Measurements from ENCODE around the gene ANKRD12.
A peak's percentile ranks its signal among the peaks of the same experiment; 100 is the strongest.

The ANKRD12 gene

DNA sequence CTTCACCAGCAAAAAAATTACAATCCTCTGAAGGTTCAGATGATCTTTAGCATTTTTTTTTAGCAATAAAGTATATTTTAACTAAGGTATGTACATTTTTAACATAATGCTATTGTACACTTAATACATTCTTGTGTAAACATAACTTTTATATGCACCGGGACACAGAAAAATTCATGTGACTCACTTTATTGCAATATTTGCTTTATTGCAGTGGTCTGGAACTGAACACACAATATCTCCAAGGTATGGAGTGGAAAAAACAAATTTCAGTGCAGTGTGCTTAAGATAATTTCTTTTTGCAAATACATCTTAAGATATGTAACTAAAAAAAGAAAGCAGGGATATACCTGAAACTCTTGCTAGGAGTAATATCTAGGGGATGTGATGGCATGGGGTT is 192.9 kb downstream of the ANKRD12 start:
- no peak for DNase-seq (ENCODE audit: low read depth in 2 of 2)
- TF ChIP-seq, protein P1, sequence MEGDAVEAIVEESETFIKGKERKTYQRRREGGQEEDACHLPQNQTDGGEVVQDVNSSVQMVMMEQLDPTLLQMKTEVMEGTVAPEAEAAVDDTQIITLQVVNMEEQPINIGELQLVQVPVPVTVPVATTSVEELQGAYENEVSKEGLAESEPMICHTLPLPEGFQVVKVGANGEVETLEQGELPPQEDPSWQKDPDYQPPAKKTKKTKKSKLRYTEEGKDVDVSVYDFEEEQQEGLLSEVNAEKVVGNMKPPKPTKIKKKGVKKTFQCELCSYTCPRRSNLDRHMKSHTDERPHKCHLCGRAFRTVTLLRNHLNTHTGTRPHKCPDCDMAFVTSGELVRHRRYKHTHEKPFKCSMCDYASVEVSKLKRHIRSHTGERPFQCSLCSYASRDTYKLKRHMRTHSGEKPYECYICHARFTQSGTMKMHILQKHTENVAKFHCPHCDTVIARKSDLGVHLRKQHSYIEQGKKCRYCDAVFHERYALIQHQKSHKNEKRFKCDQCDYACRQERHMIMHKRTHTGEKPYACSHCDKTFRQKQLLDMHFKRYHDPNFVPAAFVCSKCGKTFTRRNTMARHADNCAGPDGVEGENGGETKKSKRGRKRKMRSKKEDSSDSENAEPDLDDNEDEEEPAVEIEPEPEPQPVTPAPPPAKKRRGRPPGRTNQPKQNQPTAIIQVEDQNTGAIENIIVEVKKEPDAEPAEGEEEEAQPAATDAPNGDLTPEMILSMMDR (IDR thresholded peaks at IDR 0.05; ENCODE audit: low read depth, low read length): no peak
- H3K4me3 ChIP-seq (replicated peaks in 1 of 2; ENCODE audit: low read depth in 2 of 2, low read length in 2 of 2): no peak overlapping the region

DNA sequence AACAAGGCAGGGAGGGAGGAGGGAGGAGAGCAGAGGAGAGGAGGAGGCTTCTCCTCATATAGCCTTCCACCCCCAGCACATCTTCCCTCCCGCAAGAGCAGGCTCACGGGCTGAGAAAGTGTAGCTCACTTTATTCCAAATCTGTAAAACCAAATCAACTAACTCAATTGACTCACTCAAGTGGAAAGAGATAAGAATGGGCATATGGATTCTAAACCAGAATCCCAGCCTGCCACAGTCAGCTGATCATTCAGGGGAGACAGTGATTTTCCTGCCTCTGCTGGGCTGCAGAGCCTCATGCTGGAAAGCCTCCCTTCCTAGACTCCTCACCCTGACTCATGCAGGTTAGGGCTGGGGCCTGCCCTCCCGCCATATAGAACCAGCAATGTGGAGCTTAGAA is 193.8 kb downstream of the ANKRD12 start:
- TF ChIP-seq, protein P1 (IDR thresholded peaks at IDR 0.05; ENCODE audit: low read depth, low read length): no peak
- no peak for DNase-seq (ENCODE audit: low read depth in 2 of 2)
- no peak overlapping the region for H3K4me3 ChIP-seq (replicated peaks in 1 of 2; ENCODE audit: low read depth in 2 of 2, low read length in 2 of 2)

DNA sequence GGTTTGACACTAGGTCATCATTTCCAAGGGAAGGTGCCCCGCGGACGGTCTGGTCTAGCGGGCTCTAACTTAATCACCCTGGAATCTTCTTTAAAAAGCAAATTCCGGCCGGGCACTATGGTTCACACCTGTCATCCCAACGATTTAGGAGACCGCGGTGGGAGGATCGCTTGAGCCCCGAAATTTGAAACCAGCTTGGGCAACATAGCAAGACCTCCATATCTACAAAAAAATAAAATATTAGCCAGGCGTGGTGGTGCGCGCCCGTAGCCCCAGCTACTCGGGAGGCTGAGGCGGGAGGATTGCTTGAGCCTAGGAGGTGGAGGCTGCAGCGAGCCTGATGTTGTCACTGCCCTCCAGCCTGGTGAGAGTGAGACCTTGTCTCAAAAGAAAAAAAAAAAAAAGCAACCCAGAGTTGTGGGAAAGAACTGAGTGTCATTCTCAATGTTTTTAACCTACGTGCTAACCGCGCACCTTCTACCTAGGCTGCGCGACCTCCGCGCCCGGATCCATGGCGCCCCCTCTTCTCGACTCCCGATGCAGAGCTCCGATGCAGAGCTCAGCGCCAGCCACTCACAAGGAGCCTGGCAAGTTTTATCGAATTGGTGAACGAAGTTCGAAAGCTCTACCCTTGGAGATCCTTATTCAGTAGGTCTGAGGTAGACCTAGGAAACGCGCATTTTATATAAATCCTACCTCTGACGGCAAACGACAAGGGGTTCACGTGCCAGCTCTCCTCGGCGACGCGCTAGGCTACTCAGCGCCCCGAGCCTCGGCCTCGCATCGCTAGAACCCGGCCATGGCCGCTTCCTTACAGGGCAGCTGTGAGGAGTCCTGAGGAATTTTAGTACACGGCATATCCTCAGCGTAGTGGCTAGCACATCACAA is 197.1 kb downstream of the ANKRD12 start:
- H3K4me3 ChIP-seq (replicated peaks in 1 of 2; ENCODE audit: low read depth in 2 of 2, low read length in 2 of 2): peak overlapping the region; percentile 56 to 63
- TF ChIP-seq, protein P1 (IDR thresholded peaks at IDR 0.05; ENCODE audit: low read depth, low read length): no peak
- DNase-seq (ENCODE audit: low read depth in 2 of 2): no peak

DNA sequence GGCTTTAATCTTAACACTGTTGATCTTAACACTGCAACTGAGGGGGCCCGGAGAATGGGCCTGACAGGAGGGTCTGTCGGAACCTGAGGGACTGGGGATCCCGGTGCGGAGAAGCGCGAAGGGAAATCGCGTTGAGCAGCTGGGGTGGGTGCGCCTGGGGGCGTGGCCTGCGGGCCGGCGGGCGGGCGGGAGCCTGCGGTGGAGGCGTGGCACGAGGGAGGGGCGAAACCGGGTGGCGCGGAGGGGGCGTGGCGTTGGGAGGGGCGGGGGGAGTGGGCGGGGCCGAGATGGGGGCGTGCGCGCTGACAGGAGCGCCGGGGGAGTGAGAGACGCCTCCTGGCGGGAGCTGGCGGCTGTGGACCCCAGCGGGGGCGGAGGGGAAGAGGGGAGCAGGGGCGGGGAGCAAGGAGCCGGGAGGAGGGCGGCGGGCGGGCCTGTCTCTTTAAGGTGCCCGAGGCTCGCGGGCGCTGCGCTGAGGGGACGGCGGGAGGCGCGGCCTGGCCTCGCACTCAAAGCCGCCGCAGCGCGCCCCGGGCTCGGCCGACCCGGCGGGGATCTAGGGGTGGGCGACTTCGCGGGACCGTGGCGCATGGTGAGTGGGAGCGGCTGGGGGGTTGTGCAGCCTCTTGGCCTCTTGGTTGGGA is 197.9 kb downstream of the ANKRD12 start, which contains the start of gene TWSG1:
TSS of gene TWSG1 (plus strand) at position 445 of the 644 bp plus-strand sequence. CDS start 2,457 bp downstream, outside the sequence.
- TF ChIP-seq, protein P1 (IDR thresholded peaks at IDR 0.05; ENCODE audit: low read depth, low read length): peak; percentile 31
- peak; percentile 96 to 98 for DNase-seq (ENCODE audit: low read depth in 2 of 2)
- peak within 1 kb of the TSS; percentile 56 to 73 for H3K4me3 ChIP-seq (replicated peaks in 1 of 2; ENCODE audit: low read depth in 2 of 2, low read length in 2 of 2)

DNA sequence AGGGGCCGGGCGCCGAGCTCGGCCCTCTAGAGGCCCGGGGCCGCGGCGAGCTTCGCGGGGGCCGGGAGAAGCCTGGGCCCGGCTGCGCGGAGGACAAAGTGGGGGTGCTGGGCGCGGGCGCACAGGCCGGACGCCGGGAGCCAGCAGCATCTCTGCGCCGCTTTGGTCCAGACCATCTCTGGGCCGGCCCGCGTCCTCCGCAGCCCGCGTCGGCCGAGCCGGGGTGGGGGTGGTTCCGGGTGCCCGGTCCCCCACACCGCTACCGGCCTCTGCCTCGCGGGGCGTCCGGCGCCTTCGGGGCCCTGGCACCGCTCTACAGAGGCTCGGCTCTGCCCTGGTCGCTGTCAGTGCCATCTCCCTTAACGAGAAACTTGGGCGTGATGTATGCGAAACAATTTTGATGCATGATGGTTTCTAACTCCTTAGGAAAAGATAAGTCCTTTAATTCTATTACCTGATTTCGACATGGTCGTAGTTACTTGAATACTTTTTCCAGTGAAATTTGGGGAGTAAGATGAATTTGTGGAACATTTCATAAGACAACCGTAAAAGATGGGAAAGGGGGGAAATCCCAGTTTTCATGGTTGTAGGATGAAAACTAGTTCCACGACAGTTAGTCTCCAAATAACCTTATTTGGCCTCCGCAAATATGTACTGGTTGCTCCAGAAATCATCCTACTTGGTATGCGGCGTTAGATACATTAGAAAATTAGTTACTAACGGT is 198.6 kb downstream of the ANKRD12 start:
- H3K4me3 ChIP-seq (replicated peaks in 1 of 2; ENCODE audit: low read depth in 2 of 2, low read length in 2 of 2): peak overlapping the region; percentile 47 to 73
- peak; percentile 42 to 45 for DNase-seq (ENCODE audit: low read depth in 2 of 2)
- TF ChIP-seq, protein P1 (IDR thresholded peaks at IDR 0.05; ENCODE audit: low read depth, low read length): peak; percentile 9
